HepG2 (cell line): Measurements from ENCODE around the gene HYAL2. TPM values are rescaled to one million over a fixed set of nuclear protein-coding genes. Genes with fewer than 3 reads are reported as not detected.

ENCODE experiments used
- AFF4 ChIP-seq: sonication (generic); formaldehyde crosslinking; IDR thresholded peaks from 2 replicates; pipeline ENCODE4 v1.4.0; 2020; ENCODE audit warnings: missing genetic modification reagents
- AHR ChIP-seq: IDR thresholded peaks from 2 replicates; pipeline ENCODE4 v1.6.1; 2018; ENCODE audit warnings: missing genetic modification reagents, missing compliant biosample characterization
- ASH2L ChIP-seq: fragments of 300-600, 200-600 bp; sonication (generic); IDR thresholded peaks from 2 replicates; pipeline ENCODE4 v1.7.0; 2017; ENCODE audit warnings: low read depth, mild to moderate bottlenecking, moderate library complexity, mixed read lengths, low read length; ENCODE audit not compliant: insufficient read length
- JDP2 ChIP-seq: sonication (generic); formaldehyde crosslinking; IDR thresholded peaks from 2 replicates; pipeline ENCODE4 v1.8.1; 2022; ENCODE audit warnings: missing genetic modification reagents, borderline replicate concordance
- MLX ChIP-seq: IDR thresholded peaks from 2 replicates; pipeline ENCODE4 v1.6.1; 2016
- PRDM4 ChIP-seq: sonication (generic); formaldehyde crosslinking; IDR thresholded peaks from 2 replicates; pipeline ENCODE4 v1.9.0; 2021; ENCODE audit warnings: missing genetic modification reagents, borderline replicate concordance
- RFX3 ChIP-seq: IDR thresholded peaks from 2 replicates; pipeline ENCODE4 v1.6.1; 2016; ENCODE audit warnings: missing biosample characterization, missing genetic modification reagents
- ZNF318 ChIP-seq: sonication (generic); formaldehyde crosslinking; IDR thresholded peaks from 2 replicates; pipeline ENCODE4 v1.4.0; 2020; ENCODE audit warnings: mild to moderate bottlenecking, missing genetic modification reagents
- ZNF724P ChIP-seq: sonication (generic); formaldehyde crosslinking; IDR thresholded peaks from 2 replicates; pipeline ENCODE4 v1.8.0; 2022; ENCODE audit warnings: missing genetic modification reagents, borderline replicate concordance
- ZNF746 ChIP-seq: sonication (generic); formaldehyde crosslinking; IDR thresholded peaks from 2 replicates; pipeline ENCODE4 v1.8.0; 2022; ENCODE audit warnings: mild to moderate bottlenecking, missing genetic modification reagents
- ZNF788 ChIP-seq: sonication (generic); formaldehyde crosslinking; IDR thresholded peaks from 2 replicates; pipeline ENCODE4 v1.5.0; 2020; ENCODE audit warnings: mild to moderate bottlenecking, missing genetic modification reagents, borderline replicate concordance
- ZNF850 ChIP-seq: sonication (generic); formaldehyde crosslinking; conservative IDR thresholded peaks from 2 replicates; pipeline ENCODE4 v1.9.0; 2021; ENCODE audit warnings: mild to moderate bottlenecking, missing genetic modification reagents
- polyA plus RNA-seq, 8 experiments: library from polyadenylated mRNA; depleted of rRNA in 3 of 8; stranded (reverse) in 7 of 8; unstranded in 1 of 8; fragments of >200 nt; fragmentation: Illumina TruSeq in 4 of 8; extraction: Trizol in 4 of 8; gene quantifications; 2 replicates each; pipeline versions ENCODE4 v1.2.1 to v1.2.3, GENCODE V29; 2011 to 2016; ENCODE audit warnings: low read depth in 4 of 8, missing spikeins in 1 of 8, mixed read lengths in 1 of 8; ENCODE audit not compliant: insufficient read depth in 1 of 8
- total RNA-seq, 5 experiments: library from RNA; depleted of rRNA; stranded (reverse); fragments of >200 nt; fragmentation: Illumina TruSeq; extraction: Trizol; gene quantifications; 2 replicates each; pipeline ENCODE4 v1.2.3, GENCODE V29; 2016; ENCODE audit warnings: low read depth in 1 of 5

The HYAL2 gene
- total and polyA plus RNA-seq, 2 of the 13 experiments (the other 11 are each of a cell fraction or from before 2014, with no cell fraction given) = 76.2 to 102 TPM

- TF ChIP-seq ZNF850 (no peak), ASH2L (no peak), AHR (CRISPR knock-in tag) (no peak), ZNF724P (CRISPR knock-in tag) (no peak), AFF4 (CRISPR knock-in tag) (no peak), ZNF788 (CRISPR knock-in tag) (no peak), RFX3 (CRISPR knock-in tag) (no peak), MLX (no peak), ZNF746 (CRISPR knock-in tag) (peak; percentile 79), ZNF318 (CRISPR knock-in tag) (no peak), PRDM4 (CRISPR knock-in tag) (no peak), JDP2 (no peak)
Measured at GRCh38 chr3:50322386-50323091, at the start of gene HYAL2 (continued).
